ENCODE results near the gene ULBP1. TPM values are rescaled to one million over a fixed set of nuclear protein-coding genes. Genes with fewer than 3 reads are reported as not detected.
A peak's percentile ranks its signal among the peaks of the same experiment; 100 is the strongest.
"Not testable (repeated sequence)": the region's sequence is repeated elsewhere in the genome, so short reads cannot be mapped to it uniquely, and the experiment has no call there.

The ULBP1 gene
- total and polyA plus RNA-seq, 7 donors, result 0.09 to 0.55 TPM; not detected in 5

GRCh38 chr6:149999636-150000035 is 35.9 kb downstream of the ULBP1 start:
- Histone ChIP-seq H3K4me1 (peaks cover 0 to 6% (median 4%) of the 10 kb centered on the region in 4 donors), H3K36me3 (no peaks in the 10 kb centered on the region), H3K27me3 (peaks cover 18 to 91% (median 83%) of the 10 kb centered on the region in 3 donors), H3K9me3 (no peaks in the 10 kb centered on the region), H3K27ac (no peak overlapping the region), H3K4me3 (no peak overlapping the region)
- no peak for DNase-seq
- WGBS, 2 donors, result 74 to 96% methylated on average over 2 of the region's 2 CpGs
- intact Hi-C loops (cut with DNase I), result no loop called here
- TF ChIP-seq POLR2A (IDR thresholded peaks at IDR 0.05) (no peak), POLR2AphosphoS5 (IDR thresholded peaks at IDR 0.05) (no peak), EP300 (IDR thresholded peaks at IDR 0.05) (no peak), CTCF (IDR thresholded peaks at IDR 0.05) (no peak)

- H3K36me3 ChIP-seq, result no peaks in the 10 kb centered on the region
- H3K4me3 ChIP-seq, result no peak overlapping the region
- WGBS, 2 donors, result 63 to 83% methylated on average over 3 of the region's 3 CpGs
- TF ChIP-seq POLR2AphosphoS5 (IDR thresholded peaks at IDR 0.05), result no peak
- no peak for TF ChIP-seq EP300 (IDR thresholded peaks at IDR 0.05)
- no peak for TF ChIP-seq CTCF (IDR thresholded peaks at IDR 0.05)
- TF ChIP-seq POLR2A (IDR thresholded peaks at IDR 0.05), result no peak
- DNase-seq, result no peak
- no peaks in the 10 kb centered on the region for H3K9me3 ChIP-seq
- peaks cover 0 to 17% (median 15%) of the 10 kb centered on the region in 4 donors for H3K4me1 ChIP-seq
- peaks cover 3 to 91% (median 65%) of the 10 kb centered on the region in 3 donors for H3K27me3 ChIP-seq
- intact Hi-C loops (cut with DNase I), result no loop called here
- H3K27ac ChIP-seq, result no peak overlapping the region
Measured at GRCh38 chr6:150001295-150002008, 37.7 kb downstream of the ULBP1 start.

- no peak overlapping the region for H3K4me3 ChIP-seq
- peaks cover 3 to 91% (median 60%) of the 10 kb centered on the region in 3 donors for H3K27me3 ChIP-seq
- no peak for DNase-seq
- H3K9me3 ChIP-seq, result no peaks in the 10 kb centered on the region
- no peak overlapping the region for H3K27ac ChIP-seq
- intact Hi-C loops (cut with DNase I), result no loop called here
- TF ChIP-seq POLR2A (IDR thresholded peaks at IDR 0.05) (no peak), EP300 (IDR thresholded peaks at IDR 0.05) (no peak), POLR2AphosphoS5 (IDR thresholded peaks at IDR 0.05) (no peak), CTCF (IDR thresholded peaks at IDR 0.05) (no peak)
- 95 to 97% methylated on average over 2 of the region's 2 CpGs for WGBS, 2 donors
- peaks cover 0 to 17% (median 15%) of the 10 kb centered on the region in 4 donors for H3K4me1 ChIP-seq
- H3K36me3 ChIP-seq, result no peaks in the 10 kb centered on the region
Measured at GRCh38 chr6:150002710-150003109, 39.0 kb downstream of the ULBP1 start.

- Histone ChIP-seq H3K27me3 (peaks cover 3 to 92% (median 65%) of the 10 kb centered on the region in 3 donors), H3K4me1 (peaks cover 0 to 17% (median 15%) of the 10 kb centered on the region in 4 donors)
- WGBS, 2 donors, result 85 to 98% methylated on average over 3 of the region's 3 CpGs
- H3K9me3 ChIP-seq; DNase-seq; intact Hi-C loops (cut with DNase I); H3K27ac ChIP-seq; H3K4me3 ChIP-seq; H3K36me3 ChIP-seq: not testable (repeated sequence)
Measured at GRCh38 chr6:150003599-150003998, 39.9 kb downstream of the ULBP1 start.

GRCh38 chr6:150004101-150004782 is 40.5 kb downstream of the ULBP1 start:
- H3K27me3 ChIP-seq, result peaks cover 0 to 92% (median 62%) of the 10 kb centered on the region in 3 donors
- H3K9me3 ChIP-seq, result no peaks in the 10 kb centered on the region
- intact Hi-C loops (cut with DNase I), result no loop called here
- TF ChIP-seq POLR2A (IDR thresholded peaks at IDR 0.05) (no peak), POLR2AphosphoS5 (IDR thresholded peaks at IDR 0.05) (no peak), EP300 (IDR thresholded peaks at IDR 0.05) (no peak), CTCF (IDR thresholded peaks at IDR 0.05) (no peak)
- no peak overlapping the region for H3K27ac ChIP-seq
- H3K4me1 ChIP-seq, result peaks cover 0 to 17% (median 15%) of the 10 kb centered on the region in 4 donors
- WGBS, 2 donors, result 26 to 33% methylated on average over 14 of the region's 14 CpGs
- peak overlapping the region; percentile 32 to 66 (median 54) for H3K4me3 ChIP-seq
- H3K36me3 ChIP-seq, result no peaks in the 10 kb centered on the region
- DNase-seq, result no peak
